ENCODE measurements around the gene THBS2. TPM values are rescaled to one million over a fixed set of nuclear protein-coding genes. Genes with fewer than 3 reads are reported as not detected.

The THBS2 gene
- total and polyA plus RNA-seq, 8 donors: under 0.01 to 56.0 (median 2.4) TPM

- H3K9me3 ChIP-seq: no peaks in the 10 kb centered on the region
- WGBS, 5 donors: 84 to 92% (median 88%) methylated on average over 14 of the region's 14 CpGs
- no peaks in the 10 kb centered on the region for H3K36me3 ChIP-seq
- peaks cover 0 to 5% (median 0%) of the 10 kb centered on the region in 4 donors for H3K4me1 ChIP-seq
- peak overlapping the region in 3 of 5 donors; percentile 24 to 31 (median 29) for H3K27ac ChIP-seq
- peaks cover 0 to 12% (median 0%) of the 10 kb centered on the region in 3 donors for H3K27me3 ChIP-seq
- no peak for DNase-seq
- intact Hi-C loops (cut with DNase I; ENCODE audit: low total_unique reads): no loop called here
- no peak overlapping the region for H3K4me3 ChIP-seq
- TF ChIP-seq POLR2AphosphoS5 (IDR thresholded peaks at IDR 0.05): no peak
Measured at GRCh38 chr6:169291646-169292337, 38.1 kb upstream of the THBS2 start.

- intact Hi-C loops (cut with DNase I; ENCODE audit: low total_unique reads): no loop called here
- DNase-seq: no peak
- Histone ChIP-seq H3K9me3 (no peaks in the 10 kb centered on the region), H3K36me3 (no peaks in the 10 kb centered on the region), H3K4me3 (no peak overlapping the region), H3K4me1 (peaks cover 0 to 5% (median 0%) of the 10 kb centered on the region in 4 donors), H3K27me3 (peaks cover 0 to 12% (median 0%) of the 10 kb centered on the region in 3 donors), H3K27ac (no peak overlapping the region)
- TF ChIP-seq CTCF (IDR thresholded peaks at IDR 0.05) (no peak), POLR2AphosphoS5 (IDR thresholded peaks at IDR 0.05) (no peak), POLR2A (IDR thresholded peaks at IDR 0.05) (no peak), EP300 (IDR thresholded peaks at IDR 0.05) (no peak)
- WGBS, 5 donors: 89 to 94% (median 89%) methylated on average over 9 of the region's 9 CpGs
Measured at GRCh38 chr6:169291148-169291547, 37.5 kb upstream of the THBS2 start.

- WGBS, 5 donors: 38 to 60% (median 54%) methylated on average over 18 of the region's 18 CpGs
- DNase-seq: peak in 1 of 2 donors; percentile 51
- peaks cover 0 to 5% (median 0%) of the 10 kb centered on the region in 4 donors for H3K4me1 ChIP-seq
- intact Hi-C loops (cut with DNase I; ENCODE audit: low total_unique reads): no loop called here
- peak overlapping the region in 1 of 5 donors; percentile 11 for H3K27ac ChIP-seq
- no peak overlapping the region for H3K4me3 ChIP-seq
- H3K9me3 ChIP-seq: no peaks in the 10 kb centered on the region
- TF ChIP-seq EP300 (IDR thresholded peaks at IDR 0.05): no peak
- no peak for TF ChIP-seq POLR2AphosphoS5 (IDR thresholded peaks at IDR 0.05)
- TF ChIP-seq CTCF (IDR thresholded peaks at IDR 0.05): no peak
- TF ChIP-seq POLR2A (IDR thresholded peaks at IDR 0.05): no peak
- H3K27me3 ChIP-seq: peaks cover 0 to 12% (median 0%) of the 10 kb centered on the region in 3 donors
- H3K36me3 ChIP-seq: no peaks in the 10 kb centered on the region
Measured at GRCh38 chr6:169289619-169290339, 36.1 kb upstream of the THBS2 start.

GRCh38 chr6:169289257-169289618, 35.6 kb upstream of the THBS2 start:
- Histone ChIP-seq H3K4me3 (no peak overlapping the region), H3K36me3 (no peaks in the 10 kb centered on the region), H3K27ac (peak overlapping the region in 1 of 5 donors; percentile 2), H3K9me3 (no peaks in the 10 kb centered on the region), H3K27me3 (peaks cover 0 to 12% (median 0%) of the 10 kb centered on the region in 3 donors), H3K4me1 (peaks cover 0 to 5% (median 0%) of the 10 kb centered on the region in 4 donors)
- TF ChIP-seq POLR2AphosphoS5 (IDR thresholded peaks at IDR 0.05) (no peak), POLR2A (IDR thresholded peaks at IDR 0.05) (no peak), EP300 (IDR thresholded peaks at IDR 0.05) (no peak), CTCF (IDR thresholded peaks at IDR 0.05) (no peak)
- WGBS, 5 donors: 87 to 92% (median 91%) methylated on average over 5 of the region's 5 CpGs
- intact Hi-C loops (cut with DNase I; ENCODE audit: low total_unique reads): no loop called here
- DNase-seq: no peak
